GM21576 (cell line): ENCODE results near the gene ITGB5.

ENCODE experiments used
- ATAC-seq: cut with Tn5 transposase; IDR thresholded peaks from one replicate; pipeline ENCODE4 v1.9.1; 2021; ENCODE audit warnings: mild to moderate bottlenecking, moderate library complexity; ENCODE audit not compliant: unreplicated experiment

ITGB5 gene, protein sequence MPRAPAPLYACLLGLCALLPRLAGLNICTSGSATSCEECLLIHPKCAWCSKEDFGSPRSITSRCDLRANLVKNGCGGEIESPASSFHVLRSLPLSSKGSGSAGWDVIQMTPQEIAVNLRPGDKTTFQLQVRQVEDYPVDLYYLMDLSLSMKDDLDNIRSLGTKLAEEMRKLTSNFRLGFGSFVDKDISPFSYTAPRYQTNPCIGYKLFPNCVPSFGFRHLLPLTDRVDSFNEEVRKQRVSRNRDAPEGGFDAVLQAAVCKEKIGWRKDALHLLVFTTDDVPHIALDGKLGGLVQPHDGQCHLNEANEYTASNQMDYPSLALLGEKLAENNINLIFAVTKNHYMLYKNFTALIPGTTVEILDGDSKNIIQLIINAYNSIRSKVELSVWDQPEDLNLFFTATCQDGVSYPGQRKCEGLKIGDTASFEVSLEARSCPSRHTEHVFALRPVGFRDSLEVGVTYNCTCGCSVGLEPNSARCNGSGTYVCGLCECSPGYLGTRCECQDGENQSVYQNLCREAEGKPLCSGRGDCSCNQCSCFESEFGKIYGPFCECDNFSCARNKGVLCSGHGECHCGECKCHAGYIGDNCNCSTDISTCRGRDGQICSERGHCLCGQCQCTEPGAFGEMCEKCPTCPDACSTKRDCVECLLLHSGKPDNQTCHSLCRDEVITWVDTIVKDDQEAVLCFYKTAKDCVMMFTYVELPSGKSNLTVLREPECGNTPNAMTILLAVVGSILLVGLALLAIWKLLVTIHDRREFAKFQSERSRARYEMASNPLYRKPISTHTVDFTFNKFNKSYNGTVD

DNA sequence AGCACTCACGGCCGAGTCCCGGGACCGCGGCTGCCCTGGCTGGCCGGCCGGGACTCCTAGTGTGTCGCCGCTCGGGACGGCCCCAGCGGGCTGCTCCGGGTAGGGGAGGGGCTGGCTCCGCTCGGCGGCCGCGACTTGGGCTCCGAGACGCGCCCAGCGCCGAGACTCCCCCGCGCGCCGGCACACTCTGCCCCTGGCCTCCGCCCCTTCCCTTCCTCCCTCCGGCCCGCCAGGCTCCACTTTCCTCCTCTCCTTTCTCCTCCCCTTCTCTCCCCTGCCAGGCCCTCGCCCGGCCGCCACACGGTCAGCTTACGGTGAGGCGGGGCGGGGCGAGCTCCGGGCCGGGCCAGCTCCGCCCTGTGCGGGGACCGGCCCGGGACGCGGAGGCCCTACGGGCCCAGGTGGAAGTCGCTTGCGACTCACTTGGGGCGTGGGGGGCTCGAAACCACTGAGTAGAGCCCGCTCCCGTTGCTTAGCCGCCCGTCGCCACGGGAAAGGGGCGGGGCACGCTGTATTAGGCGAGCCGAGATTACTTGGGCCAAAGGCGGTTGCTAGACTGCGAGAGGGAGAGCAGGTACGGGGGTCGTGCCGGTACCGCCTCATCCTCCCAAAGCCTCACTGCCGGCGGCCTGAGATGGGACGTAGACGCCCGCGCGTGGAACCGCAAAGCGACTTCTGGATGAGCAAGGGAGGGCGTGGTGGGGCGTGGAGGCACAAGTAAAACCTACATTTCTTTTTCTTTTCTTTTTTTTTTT is at the start of gene ITGB5:
Gene ITGB5, minus strand, starts transcription at position 189 of the 755 bp plus-strand sequence. CDS start 365 bp downstream, outside the sequence.
- ATAC-seq, result peak; percentile 53

DNA sequence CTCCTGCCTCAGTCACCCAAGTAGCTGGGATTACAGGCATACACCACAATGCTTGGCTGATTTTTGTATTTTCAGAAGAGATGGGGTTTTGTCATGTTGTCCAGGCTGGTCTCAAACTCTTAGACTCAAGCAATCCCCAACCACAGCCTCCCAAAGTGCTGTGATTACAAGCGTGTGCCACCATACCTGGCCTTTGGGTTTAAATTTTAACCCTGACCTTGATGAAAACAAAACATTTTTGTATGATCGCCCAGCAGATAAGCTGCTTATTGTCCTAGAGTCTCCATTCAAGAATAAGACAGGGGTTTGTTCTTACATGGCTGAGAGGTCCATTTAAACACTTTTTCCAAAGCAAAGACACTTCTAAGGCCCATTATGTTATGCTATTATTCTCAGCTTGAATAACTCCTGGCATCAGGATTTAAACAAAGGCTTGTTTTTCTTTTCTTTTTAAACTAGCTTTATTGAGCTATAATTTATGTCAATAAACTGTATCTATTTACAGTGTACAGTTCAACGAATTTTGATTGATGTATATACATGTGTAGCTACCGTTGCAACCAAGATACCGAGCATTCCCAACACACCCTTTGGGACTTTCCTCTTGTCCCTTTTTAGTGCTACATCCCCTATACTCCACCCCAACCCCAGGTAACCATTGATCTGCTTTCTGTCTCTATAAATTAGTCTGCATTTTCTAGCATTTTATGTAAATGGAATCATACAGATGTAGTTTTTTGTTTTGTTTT is 48.8 kb upstream of the ITGB5 start:
- no peak for ATAC-seq

DNA sequence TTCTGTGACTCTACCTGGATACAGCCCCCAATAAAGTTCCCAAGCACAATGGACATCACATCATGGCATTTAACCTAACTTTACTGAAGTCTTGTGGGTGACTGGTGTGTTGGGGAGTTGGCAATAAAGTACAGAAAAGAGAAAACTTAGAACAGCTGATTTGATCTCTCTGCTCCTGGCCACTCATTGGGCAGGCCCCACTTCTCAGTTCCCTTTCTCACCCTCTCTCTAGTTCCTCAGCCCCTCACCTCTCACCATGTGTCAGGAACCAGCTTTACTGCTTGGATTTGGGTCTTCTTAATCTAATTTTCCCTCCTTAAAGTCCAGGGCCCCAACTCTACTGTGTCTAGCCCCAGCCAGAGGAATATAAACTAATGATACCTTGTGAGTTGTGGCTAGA is 48.1 kb upstream of the ITGB5 start:
- peak; percentile 68 for ATAC-seq

DNA sequence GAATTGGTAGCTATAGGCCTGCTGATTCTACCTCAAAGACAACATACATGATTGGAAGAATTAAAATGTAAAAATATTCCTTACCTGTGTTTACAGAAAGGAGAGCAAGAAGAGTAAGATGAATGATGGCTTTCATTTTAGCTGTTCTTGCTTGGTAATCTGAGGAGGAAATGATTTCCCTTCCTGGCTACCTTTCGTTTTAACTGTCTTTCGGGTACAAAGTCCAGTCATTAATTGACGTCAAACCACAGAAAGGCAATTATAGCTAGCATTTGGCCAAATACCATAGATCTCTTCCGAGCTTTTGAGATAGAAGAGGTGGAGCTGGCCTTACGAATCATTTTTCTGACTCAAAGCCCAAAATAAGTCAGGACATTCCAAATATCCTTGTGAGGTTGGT is 47.4 kb upstream of the ITGB5 start, which contains the start of gene MUC13:
Gene MUC13, minus strand, starts transcription at position 175 of the 400 bp plus-strand sequence. Its CDS starts 39 bp downstream, at position 136.
- ATAC-seq, result no peak

DNA sequence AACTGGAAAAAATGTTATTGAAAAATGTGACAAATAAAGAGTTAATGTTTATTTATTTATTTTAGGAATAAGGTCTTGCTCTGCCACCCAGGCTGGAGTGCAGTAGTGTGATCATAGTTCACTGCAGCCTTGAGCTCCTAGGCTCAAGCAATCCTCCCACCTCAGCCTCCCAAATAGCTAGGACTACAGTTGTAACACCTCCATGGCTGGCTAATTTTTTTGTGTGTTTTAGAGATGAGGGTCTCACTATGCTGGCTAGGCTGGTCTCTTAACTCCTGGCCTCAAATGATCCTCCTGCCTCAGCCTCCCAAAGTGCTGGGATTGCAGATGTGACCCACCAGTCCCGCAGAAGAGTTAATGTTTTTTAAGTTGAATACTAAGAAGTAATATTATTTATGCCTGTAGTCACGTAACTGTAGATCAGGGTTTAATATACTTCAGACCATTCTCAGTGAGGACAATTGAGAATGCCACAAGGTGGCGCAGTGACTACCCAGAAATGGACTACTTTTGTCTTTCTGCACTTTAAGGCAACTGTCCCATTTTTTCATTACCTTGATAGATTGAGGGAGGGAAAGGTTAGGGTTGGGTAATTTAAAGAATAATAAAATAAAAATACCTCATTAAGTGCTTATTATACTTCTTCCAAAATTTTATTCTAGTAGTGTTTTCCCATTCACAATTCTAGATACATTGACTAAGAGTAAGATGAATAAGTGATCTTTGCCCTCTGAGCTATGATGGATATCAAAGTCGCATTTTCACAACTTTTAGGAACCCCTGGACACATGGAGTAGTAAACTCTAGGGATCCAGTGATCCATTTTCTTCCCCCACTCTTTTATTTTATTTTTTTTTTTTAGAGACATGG is 41.4 kb upstream of the ITGB5 start:
- ATAC-seq, result no peak

DNA sequence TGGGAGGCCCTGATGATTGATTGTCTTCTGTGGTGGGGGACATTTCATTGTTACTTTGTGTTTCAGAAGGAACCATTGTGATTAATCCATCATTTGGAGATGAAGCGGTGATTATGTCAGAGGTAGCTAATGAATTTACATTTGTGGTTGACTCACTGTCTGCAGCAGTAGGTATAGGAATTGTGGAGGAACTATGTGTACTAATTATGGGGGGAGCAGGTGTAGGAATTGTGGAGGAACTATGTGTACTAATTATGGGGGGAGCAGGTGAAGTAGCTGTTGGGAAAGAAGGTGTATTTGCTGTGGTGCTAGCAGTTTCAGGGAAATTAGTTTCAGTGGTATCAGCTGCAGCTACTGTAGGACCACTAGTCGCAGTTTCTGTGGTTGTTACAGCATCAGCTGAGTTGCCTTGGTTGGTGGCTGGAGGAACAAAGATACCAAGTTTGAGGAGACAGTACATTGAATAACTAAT is 40.4 kb upstream of the ITGB5 start:
- peak; percentile 75 for ATAC-seq

DNA sequence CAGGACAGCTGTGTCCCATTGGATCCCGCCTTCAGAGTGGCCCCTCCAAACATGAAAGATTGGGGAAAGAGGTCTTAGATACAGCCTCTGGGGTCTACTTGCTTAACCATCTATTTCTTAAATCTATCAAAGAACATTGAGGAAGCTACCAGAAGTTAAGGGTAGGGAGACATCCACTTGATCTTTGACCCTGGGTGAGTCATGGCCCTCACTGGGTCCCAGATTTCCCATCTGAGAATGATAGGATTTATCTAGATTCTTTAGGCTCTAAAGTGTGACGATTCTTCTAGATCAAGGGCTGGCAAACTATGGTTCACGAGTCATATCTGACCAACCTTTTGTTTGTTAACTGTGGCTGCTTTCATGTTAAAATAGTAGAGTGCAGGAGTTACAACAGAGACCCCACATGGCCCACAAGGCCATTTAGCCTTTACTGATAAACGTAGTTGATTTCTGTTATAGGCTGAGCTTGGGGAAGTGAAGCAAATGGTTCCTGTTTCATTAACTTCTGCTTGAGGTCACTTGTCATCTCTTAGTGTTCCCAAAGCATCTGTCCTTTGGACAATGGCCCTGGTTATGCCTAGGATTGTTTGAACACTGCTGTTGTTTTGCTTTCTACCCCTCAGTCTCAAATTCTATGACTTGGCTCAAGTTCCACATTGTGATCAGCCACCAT is 39.4 kb upstream of the ITGB5 start:
- no peak for ATAC-seq

DNA sequence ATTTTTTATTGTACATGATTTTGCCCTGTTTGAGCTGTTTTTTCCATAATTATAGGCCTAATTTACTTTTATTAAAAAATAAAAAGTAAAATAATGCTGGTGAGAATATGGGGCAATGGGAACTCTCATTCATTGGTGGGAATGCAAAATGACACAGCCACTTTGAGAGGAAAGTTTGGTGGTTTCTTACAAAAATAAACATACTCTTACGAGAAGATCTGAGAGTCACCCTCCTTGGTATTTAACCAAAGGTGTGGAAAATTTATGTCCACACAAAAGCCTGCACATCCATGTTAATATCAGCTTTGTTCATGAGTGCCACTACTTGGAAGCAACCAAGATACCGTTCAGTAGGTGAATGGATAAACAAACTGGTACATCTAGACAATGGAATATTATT is 37.6 kb upstream of the ITGB5 start:
- ATAC-seq, result no peak

DNA sequence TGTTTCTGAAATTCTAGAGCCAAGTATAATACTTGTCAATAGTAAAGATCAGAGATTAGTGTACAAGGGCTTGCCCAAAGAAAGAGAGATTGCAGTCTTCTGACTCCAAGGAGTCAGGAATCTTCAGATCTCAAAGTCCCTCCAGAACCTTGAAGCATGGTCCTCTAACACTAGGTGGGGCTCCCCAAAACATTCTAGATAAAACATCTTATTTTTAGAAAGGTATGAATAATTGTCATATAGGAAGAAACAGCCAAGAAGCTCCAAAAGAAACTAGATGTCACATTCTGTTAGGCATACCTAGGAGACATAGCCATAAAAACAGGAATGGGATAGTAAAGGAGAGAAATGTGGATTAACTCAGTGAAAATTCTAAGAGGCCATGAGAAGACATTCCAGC is 36.7 kb upstream of the ITGB5 start:
- ATAC-seq, result no peak

DNA sequence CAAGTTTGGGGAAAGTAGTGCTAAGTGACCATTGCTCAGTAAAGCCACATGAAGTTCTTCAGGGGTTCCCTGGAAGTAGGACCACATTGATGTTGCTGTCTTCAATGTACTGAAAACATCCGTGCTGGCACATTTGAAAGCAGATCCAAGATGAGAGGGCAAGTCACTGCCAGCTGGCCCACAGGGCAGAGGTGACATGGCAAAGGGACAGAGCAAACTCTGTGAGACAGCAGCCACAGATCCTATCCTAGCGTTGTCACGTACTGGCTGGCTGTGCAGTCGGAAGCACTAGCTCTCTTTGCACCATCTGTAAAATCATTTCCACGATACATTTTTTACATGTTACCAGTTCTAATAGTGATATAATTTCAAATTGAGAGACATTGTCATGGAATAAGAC is 33.6 kb upstream of the ITGB5 start:
- ATAC-seq, result no peak

DNA sequence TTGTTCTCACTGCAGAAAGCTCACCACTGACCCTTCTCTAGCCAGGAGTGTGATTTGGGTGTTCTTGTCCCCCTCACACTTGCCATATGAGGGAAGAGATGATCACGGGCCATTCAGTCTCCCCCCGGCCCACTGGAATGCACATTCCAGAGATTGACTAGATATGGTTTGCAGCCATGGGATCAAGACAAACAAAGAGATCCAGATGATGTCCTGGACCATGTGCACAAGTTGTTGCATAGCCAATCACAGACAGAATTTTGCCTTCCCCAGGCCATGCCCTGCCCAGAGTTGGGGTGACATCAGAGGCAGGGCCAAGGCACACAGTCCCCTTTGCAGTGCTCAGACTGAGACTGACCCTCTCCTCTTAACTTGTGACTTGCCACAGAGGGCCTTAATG is 32.6 kb upstream of the ITGB5 start:
- ATAC-seq, result no peak

DNA sequence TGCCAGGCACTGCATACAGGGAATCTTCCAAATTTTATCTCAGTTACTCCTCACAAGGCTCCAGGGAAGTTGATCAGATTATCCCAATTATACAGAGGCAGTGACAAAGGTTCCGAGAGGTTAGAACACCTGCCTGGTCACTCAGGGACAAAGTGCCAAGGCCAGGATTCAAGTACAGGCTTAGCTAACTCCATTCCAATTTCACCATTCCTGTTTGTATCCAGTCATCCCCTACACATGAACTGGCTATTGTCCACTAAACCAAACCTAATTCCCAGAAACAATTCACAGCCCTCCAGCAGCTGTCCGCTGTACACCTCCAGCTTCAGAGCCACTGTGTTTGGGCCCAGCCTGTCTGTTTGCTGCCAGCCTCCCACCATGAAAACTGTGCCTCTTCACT is 31.4 kb upstream of the ITGB5 start:
- no peak for ATAC-seq

DNA sequence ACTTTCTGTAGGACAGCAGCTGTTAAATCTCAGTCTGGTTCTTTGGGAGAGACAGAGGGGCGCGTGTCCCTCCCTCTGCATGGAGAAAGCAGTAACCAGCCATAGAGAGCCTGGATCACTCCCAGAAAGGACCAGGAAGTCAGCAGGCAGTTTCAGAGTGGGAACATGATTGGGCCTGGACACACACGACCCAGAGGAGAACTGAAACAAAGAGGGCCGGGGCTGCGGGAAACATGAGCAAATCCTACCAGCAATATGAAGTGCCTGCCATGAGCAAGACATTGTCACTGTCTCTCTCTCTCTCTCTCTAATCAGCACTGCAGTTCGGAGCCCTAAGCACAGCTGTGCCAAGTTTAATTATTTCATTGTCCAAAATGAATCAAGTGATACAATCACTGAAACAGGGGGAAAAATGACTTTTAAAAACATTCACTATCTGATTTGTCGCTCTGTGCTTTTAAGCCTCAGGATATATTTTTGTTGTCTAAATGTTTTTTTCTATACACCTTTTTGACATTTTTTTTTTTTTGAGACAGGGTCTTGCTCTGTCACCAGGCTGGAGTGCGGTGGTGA is 29.8 kb upstream of the ITGB5 start:
- no peak for ATAC-seq

DNA sequence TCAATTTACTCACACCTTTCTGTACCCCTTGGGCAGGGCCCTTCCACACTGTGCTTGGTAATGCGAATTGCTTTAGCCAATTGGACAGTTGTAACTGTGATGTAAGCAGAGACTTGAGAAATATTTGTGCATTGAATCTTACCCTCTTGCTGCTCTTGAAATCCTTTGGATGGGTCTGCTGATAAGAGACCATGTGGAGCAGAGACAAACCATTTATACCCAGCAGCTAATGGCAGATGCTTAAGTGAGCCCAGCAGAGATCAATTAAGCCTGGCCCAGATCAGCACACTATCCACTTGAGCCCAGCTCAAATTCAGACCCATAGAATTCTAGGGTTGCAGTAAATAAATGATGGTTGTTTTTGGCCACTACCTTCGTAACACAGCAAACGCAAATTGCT is 28.1 kb upstream of the ITGB5 start:
- no peak for ATAC-seq

DNA sequence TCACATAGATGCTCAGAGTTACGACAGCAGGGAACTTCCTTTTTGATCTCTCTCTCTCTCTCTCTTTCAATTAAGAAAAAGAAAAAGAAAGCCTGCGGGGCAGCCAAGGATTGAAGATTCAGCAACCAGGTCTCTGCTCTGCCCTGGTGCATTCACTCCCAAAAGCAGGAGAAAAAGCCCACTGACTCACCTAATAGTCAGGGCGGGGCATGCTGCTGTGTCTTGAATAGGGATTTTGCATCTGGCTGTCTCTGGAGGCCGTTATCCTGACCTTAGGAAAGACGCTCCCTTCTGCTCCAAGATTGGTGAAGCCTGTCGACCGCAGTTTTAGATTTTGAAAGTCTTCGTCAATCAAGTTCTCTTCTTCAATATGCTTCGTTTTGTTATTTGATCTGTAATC is 20.8 kb upstream of the ITGB5 start:
- no peak for ATAC-seq

DNA sequence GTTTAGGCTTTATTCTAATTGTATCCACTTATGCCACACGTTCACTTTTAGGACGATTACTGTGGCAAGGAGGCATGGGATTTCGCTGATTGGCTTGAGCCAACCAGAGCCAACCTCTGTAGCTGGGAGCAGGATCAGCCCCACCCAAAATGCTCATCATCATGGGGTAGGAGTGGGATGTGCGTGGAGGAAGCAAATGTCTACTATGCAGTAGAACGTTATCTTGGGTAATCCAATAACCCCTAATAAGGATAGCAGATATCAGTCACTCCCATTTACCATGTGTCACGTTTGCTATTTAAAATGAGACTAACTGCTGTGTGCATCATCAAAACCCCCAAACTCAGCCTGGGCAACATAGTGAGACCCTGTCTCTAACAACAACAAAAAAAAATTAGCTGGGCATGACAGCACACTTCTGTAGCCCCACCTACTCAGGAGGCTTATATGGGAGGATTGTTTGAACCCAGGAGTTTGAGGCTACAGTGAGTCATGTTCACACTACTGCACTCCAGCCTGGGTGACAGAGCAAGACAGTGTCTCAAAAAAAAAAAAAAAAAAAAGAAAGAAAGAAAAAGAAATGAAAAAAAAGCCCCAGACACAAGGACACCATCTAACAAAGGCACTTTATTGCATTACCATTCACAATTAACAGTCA is 17.8 kb upstream of the ITGB5 start:
- no peak for ATAC-seq

DNA sequence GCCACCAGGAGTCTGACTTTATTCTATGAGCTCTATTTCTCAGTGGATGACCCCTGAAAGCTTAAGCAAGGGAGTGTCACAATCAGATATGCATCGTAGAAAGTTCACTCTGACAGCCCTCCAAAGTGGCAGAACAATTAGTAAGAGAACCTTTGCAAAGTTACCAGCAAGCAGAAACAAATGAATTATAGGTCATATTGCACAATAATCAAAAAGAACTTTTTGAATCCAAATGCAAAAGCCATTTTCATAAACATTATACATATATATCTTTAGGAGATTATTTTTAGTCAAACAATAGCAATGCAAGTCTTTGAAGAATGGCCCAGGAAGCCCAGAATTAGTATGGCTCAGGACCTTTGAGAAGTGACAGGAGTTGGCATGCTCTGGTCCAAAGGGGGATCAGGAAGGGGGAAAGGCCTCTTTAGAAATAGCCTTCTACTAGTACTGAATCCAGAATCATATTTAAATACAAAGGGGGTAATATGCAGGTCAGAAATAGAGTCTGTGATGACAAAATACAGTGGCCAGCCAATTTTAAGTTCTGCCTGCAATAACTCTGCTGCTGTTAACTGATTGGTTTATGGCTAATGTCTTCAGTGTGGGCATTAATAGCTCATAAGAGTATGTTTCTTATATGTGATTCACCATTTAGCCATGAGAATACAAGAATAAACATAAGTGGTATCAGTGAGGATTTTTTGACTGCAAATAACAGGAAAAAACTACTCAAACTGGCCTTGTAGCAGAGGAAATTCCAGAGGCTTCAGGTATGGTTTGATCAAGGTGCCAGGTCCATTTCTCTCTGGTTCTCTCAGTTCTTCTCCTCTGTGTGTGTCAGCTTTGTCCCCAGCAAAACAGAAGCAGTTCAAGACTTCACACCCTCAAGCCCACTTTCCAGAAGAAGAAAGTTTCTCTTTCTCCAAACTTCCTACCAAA is 17.0 kb upstream of the ITGB5 start:
- no peak for ATAC-seq
